Muscle of leg (tissue), 11 donors: Measurements from ENCODE around the gene LAPTM5. TPM values are rescaled to one million over a fixed set of nuclear protein-coding genes. Genes with fewer than 3 reads are reported as not detected.

Source experiments
- DNase-seq: peaks from one replicate; pipeline ENCODE4 v3.0.0; 2013
- H3K27ac ChIP-seq: one replicate; pipeline ENCODE4 v1.5.1; 2013; ENCODE audit warnings: mild to moderate bottlenecking, low read length, control low read depth
- H3K27me3 ChIP-seq: one replicate; pipeline ENCODE4 v1.6.1; 2013; ENCODE audit warnings: low read length; ENCODE audit not compliant: control insufficient read depth, insufficient read depth
- H3K36me3 ChIP-seq: one replicate; pipeline ENCODE4 v1.6.1; 2013; ENCODE audit warnings: low read length; ENCODE audit not compliant: control insufficient read depth, insufficient read depth
- H3K4me1 ChIP-seq: one replicate; pipeline ENCODE4 v1.6.1; 2013; ENCODE audit warnings: low read length; ENCODE audit not compliant: control insufficient read depth, insufficient read depth
- H3K4me3 ChIP-seq: one replicate; pipeline ENCODE4 v1.5.1; 2013; ENCODE audit warnings: low read length, control low read depth
- H3K9me3 ChIP-seq: replicated peaks from 2 replicates; pipeline ENCODE4 v1.6.1; 2013; ENCODE audit warnings: low read depth, low read length; ENCODE audit not compliant: control insufficient read depth
- WGBS: methylation state at CpG from one replicate; pipeline ENCODE4 v1.1.5; 2013; ENCODE audit warnings: missing lambda C conversion rate; ENCODE audit not compliant: insufficient coverage; 5-methylcytosine and 5-hydroxymethylcytosine counted together
- polyA plus RNA-seq, 8 donors: library from polyadenylated mRNA; unstranded; fragments of 120-200 nt; gene quantifications; one replicate each; pipeline versions ENCODE4 v1.2.1 to v1.2.3, GENCODE V29; 2013; ENCODE audit warnings: inconsistent platforms in 1 of 8, low replicate concordance in 1 of 8; ENCODE audit not compliant: insufficient read length in 8 of 8, insufficient read depth in 1 of 8
- total RNA-seq: library from RNA; stranded (reverse); fragments of 120-200 nt; gene quantifications from one replicate; pipeline ENCODE4 v1.2.4, GENCODE V29; 2013

Gene LAPTM5
- total and polyA plus RNA-seq, 9 donors: 5.6 to 22.9 (median 17.6) TPM

DNA sequence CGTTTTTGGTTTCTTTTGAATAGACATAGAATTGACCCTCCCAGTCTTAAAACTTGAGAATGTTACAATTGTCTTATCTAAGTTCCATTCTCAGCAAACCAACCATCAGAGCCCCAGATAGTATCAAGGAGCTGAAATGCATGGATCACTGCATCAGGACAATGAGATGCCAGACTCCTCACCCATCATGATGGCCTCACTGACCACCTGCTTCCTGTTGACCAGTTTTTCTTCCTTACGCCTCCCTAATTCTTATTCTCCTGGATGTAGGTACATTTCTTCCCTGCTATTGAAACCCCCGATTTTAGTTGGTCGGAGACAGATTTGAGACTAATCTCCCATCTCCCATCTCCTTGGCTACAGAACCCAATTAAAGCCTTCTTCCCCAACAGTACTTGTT, 51.9 kb downstream of the LAPTM5 start:
- Histone ChIP-seq H3K27me3 (peaks cover 24% of the 10 kb centered on the region), H3K4me1 (peaks cover 9% of the 10 kb centered on the region), H3K27ac (no peak overlapping the region), H3K36me3 (no peaks in the 10 kb centered on the region), H3K9me3 (no peaks in the 10 kb centered on the region), H3K4me3 (no peak overlapping the region)
- 92% methylated on average over 3 of the region's 4 CpGs for WGBS
- no peak for DNase-seq

DNA sequence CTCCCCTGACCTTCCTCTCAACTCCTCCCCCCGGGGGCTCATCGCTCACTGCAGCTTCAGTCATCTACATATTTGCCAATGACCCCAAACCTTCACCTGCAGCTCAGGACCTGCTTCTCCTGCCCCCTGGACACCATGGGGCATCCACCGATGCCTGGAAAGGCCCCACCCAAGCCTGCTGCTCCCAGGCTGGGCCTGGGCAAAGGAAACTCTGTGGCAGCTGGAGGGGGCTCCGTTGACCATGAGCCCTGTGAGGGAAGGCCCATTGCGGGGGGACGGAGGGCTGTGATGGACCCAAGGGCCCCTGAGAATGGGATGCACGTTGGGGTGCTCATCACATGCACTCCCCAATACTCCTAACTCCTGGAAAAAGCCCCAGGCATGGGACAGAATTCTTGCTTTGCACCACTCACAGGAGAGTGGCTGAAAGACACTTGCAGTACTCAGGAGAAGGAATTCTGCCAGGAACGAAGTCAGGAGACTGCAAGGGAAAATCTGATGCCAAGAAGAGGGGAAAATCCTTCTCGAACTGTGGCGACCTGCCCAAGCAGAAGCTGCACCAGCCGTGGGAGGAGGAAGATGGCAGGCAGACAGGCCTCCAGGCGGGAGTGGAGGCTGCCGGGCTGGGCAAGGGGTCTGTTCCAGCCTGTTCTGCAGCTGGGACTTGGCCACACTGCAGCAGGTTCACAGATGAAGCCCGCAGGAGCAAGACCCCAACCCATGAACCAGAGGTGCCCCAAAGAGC, 52.6 kb downstream of the LAPTM5 start:
- Histone ChIP-seq H3K9me3 (no peaks in the 10 kb centered on the region), H3K27ac (no peak overlapping the region), H3K27me3 (peaks cover 26% of the 10 kb centered on the region), H3K4me1 (peaks cover 9% of the 10 kb centered on the region), H3K4me3 (no peak overlapping the region), H3K36me3 (no peaks in the 10 kb centered on the region)
- 48% methylated on average over 9 of the region's 14 CpGs for WGBS
- DNase-seq: peak; percentile 80

DNA sequence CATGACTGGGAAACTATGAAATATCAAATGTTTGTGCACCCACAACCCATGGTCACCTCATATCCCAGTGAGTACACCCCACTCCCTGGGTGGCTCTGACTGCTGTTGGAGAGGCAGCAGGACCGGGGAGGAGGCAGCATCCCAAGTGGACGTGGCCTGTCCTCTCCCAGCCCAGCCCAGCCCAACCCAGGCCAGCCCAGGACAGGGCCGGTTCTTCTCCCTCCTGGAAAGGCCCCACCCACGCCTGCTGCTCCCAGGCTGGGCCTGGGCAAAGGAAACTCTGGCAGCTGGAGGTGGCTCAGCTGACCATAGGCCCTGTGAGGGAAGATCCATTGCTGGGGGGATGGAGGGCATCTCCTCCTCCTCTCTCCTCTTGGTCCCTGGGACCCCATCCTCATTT, 53.3 kb downstream of the LAPTM5 start:
- peak; percentile 64 for DNase-seq

DNA sequence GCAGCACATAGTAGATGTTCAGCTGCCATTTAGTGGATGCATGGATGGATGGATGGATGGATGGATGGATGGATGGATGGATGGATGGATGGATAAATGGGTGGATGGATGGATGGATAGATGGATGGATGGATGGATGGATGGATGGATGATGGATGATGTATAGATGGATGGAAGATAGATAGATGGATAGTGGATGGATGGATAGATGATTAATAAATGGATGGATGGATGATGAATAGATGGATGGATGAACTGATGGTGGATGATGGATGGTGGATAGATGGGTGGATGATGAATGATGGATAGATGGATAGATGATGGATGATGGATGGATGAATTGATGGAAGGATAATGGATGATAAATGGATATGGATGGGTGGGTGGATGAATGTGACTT, 54.8 kb downstream of the LAPTM5 start:
- no peak overlapping the region for H3K4me3 ChIP-seq
- H3K27me3 ChIP-seq: peaks cover 21% of the 10 kb centered on the region
- DNase-seq: no peak

More for the DNA sequence above, 53.3 kb downstream of the LAPTM5 start:
- no peak overlapping the region for H3K4me3 ChIP-seq
- no peaks in the 10 kb centered on the region for H3K9me3 ChIP-seq
- no peak overlapping the region for H3K27ac ChIP-seq
- H3K36me3 ChIP-seq: no peaks in the 10 kb centered on the region
- peaks cover 9% of the 10 kb centered on the region for H3K4me1 ChIP-seq
- H3K27me3 ChIP-seq: peaks cover 21% of the 10 kb centered on the region
- no CpG with 5 or more reads among the region's 4 CpGs for WGBS

DNA sequence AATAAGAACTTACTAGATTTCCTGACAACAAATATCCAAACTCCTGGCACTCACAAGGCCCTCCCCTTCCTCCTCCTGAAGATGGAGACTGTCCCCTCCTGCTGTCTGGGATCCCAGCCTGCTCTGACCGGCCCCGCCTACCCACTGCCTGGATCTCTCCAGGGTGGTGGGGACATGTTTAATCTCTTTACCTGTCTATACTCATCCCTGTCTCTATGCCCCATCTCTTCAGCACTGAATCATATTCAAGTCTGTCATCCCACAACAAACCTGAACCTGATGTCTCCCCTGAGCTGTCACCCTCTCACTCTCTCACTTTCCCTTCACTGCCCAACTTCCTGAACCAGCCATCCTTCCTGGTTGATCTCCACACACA, 56.3 kb downstream of the LAPTM5 start:
- 80% methylated on average over 1 of the region's 2 CpGs for WGBS
- Histone ChIP-seq H3K4me1 (peaks cover 15% of the 10 kb centered on the region), H3K27me3 (peaks cover 24% of the 10 kb centered on the region), H3K36me3 (no peaks in the 10 kb centered on the region), H3K27ac (no peak overlapping the region), H3K9me3 (no peaks in the 10 kb centered on the region), H3K4me3 (no peak overlapping the region)
- no peak for DNase-seq

More for the DNA sequence above, 54.8 kb downstream of the LAPTM5 start:
- Histone ChIP-seq H3K9me3 (no peaks in the 10 kb centered on the region), H3K27ac (no peak overlapping the region), H3K4me1 (peaks cover 16% of the 10 kb centered on the region), H3K36me3 (no peaks in the 10 kb centered on the region)

DNA sequence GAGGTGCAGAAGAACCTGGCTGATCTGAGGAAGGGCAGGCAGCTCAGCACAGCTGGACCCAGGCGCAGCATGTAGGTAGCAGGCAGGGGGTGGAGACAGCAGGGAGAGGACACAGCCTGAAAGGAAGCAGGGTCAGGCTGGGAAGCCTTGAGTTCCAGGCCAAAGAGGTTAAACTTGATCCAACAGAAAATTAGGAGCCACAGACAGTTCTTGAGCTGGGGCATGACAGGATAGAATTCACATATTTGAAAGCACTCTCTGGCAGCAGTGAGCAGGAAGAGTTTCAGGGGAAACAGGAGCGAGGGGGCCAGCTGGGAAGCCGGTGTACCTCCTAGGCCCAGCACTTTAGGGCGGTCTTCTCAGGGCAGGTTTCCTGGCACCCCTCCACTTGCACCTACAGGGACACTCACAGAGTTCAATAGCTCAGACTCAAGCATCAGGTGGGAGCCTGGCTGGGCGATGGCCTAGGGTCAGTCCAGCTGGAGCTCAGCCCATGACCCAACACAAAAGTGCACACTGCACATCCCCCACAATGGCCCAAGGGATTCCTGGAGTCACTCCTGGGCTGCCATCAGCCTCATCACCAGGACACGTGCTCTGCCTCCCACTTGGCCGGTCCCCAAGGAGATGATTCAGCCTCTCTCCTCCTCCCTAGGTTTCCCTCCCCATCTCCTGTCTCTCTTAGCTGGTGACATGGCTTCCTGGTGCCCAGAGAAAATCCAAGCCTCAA, 56.9 kb downstream of the LAPTM5 start:
- Histone ChIP-seq H3K9me3 (no peaks in the 10 kb centered on the region), H3K36me3 (no peaks in the 10 kb centered on the region), H3K4me3 (no peak overlapping the region), H3K4me1 (peaks cover 15% of the 10 kb centered on the region), H3K27ac (no peak overlapping the region), H3K27me3 (peaks cover 25% of the 10 kb centered on the region)
- WGBS: 65% methylated on average over 5 of the region's 7 CpGs
- DNase-seq: peak; percentile 39

DNA sequence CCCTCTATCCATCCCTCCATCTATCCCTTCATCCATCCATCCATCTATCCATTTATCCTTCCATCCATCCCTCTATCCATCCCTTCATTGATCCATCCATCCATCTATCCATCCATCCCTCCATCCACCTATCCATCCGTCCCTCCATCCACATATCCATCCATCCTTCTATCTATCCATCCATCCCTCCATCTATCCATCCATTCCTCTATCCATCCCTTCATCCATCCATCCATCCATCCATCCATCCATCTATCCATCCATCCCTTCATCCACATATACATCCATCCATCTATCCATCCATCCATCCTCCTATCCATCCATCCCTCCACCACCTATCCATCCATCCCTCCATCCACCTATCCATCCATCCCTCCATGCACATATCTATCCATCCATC, 57.8 kb downstream of the LAPTM5 start:
- no peaks in the 10 kb centered on the region for H3K36me3 ChIP-seq
- H3K4me1 ChIP-seq: peaks cover 15% of the 10 kb centered on the region
- H3K4me3 ChIP-seq: no peak overlapping the region
- H3K27ac ChIP-seq: no peak overlapping the region
- H3K27me3 ChIP-seq: peaks cover 20% of the 10 kb centered on the region
- no peaks in the 10 kb centered on the region for H3K9me3 ChIP-seq
- 87% methylated on average over 1 of the region's 1 CpG for WGBS
- no peak for DNase-seq

DNA sequence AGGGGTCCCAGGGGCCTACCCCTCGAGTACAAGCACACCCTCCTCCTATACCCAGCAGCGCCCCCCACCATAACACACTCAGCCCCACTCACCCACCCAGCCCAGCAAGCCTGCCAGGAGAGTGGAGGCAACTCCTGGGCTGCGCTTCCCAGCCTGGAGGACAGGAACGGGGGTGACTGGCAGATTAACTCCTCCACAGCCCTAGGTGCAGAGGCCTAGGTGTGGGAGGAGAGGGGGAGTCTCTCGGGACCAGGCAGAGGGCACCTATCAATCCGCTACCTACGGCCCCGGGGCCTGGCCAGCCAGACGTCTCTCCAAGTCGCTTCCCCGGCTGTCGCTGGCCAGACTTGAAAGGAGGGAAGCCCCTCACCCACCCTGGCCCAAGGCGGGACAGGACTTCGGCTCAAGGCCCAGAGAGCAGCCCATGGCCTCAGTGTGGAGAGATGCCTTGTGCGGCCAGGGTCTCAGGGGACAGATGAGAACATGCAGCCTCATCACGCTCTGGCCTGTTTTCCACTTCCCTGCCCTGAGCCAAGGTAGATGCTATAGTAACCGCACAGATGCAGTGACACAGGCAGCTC, 59.1 kb downstream of the LAPTM5 start:
- H3K27me3 ChIP-seq: peaks cover 18% of the 10 kb centered on the region
- no peak overlapping the region for H3K27ac ChIP-seq
- peak; percentile 82 for DNase-seq
- 24% methylated on average over 8 of the region's 17 CpGs for WGBS
- peaks cover 15% of the 10 kb centered on the region for H3K4me1 ChIP-seq
- H3K9me3 ChIP-seq: no peaks in the 10 kb centered on the region
- no peak overlapping the region for H3K4me3 ChIP-seq
- H3K36me3 ChIP-seq: no peaks in the 10 kb centered on the region

DNA sequence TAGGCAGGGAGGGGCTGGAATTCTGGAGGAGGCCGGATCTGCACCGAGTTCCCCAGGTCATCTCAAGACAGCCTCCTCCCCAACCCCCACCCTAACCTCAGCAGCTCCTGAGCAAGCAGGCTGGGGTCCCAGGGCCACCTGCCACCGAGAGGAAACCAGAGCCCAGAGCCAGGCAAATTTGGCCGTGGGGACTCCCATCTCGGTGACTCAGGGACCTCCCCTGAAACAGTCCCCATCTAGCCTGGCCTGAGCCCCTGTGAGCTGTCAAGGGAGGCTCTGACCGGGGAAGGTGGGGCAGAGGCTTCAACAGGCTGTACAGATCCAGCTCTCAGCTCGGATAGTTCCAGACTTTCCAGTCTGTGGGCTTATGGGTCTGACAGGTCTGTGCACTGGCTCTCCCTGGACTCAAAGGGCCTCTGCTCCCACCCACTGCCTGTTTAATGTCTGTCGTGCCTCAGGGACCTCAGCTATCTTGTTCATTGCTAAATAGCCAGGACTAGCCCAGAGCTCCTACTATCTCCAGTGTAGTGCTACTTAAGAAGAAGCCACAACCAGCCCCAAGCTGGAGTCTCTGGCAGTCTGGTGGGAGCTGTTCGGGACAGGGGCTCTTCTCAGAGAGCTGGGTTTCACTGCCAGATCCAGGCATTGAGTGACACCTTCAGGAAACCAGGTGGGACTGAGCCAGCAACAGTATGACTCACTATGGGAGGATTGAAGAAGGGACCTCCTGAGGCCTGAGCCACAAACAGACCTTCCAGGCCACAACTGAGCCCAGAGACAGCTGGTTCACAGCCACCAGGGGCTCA, 59.8 kb downstream of the LAPTM5 start:
- H3K36me3 ChIP-seq: no peaks in the 10 kb centered on the region
- peak; percentile 31 for DNase-seq

DNA sequence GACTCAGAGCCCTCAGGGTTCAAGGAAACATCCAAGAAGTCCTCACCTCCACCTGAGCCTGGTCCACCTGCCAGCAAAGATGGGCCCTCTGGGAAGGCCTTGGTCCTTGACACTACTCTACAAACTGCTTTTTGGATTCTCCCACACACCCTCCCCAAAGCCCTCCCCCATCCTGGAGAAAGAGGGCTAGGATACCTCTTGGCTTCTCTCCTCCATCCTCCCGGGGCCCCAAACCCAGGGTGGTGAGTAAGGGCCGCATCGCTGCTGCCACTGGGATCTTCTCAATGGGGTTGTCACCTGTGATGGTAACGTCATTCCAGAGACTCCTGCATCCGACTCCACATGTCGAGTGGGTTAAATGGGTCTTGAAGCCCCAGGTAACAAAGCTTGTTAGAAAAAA, 60.7 kb downstream of the LAPTM5 start:
- WGBS: 97% methylated on average over 4 of the region's 6 CpGs
- H3K27ac ChIP-seq: no peak overlapping the region

More for the DNA sequence above, 59.8 kb downstream of the LAPTM5 start:
- no peaks in the 10 kb centered on the region for H3K9me3 ChIP-seq
- peaks cover 15% of the 10 kb centered on the region for H3K4me1 ChIP-seq
- peaks cover 20% of the 10 kb centered on the region for H3K27me3 ChIP-seq
- 29% methylated on average over 7 of the region's 9 CpGs for WGBS
- H3K4me3 ChIP-seq: no peak overlapping the region
- no peak overlapping the region for H3K27ac ChIP-seq

More for the DNA sequence above, 60.7 kb downstream of the LAPTM5 start:
- Histone ChIP-seq H3K9me3 (no peaks in the 10 kb centered on the region), H3K4me1 (peaks cover 15% of the 10 kb centered on the region), H3K36me3 (no peaks in the 10 kb centered on the region), H3K4me3 (no peak overlapping the region), H3K27me3 (peaks cover 15% of the 10 kb centered on the region)
- no peak for DNase-seq
